Measurements from ENCODE around the gene MYO16.

MYO16 gene

DNA sequence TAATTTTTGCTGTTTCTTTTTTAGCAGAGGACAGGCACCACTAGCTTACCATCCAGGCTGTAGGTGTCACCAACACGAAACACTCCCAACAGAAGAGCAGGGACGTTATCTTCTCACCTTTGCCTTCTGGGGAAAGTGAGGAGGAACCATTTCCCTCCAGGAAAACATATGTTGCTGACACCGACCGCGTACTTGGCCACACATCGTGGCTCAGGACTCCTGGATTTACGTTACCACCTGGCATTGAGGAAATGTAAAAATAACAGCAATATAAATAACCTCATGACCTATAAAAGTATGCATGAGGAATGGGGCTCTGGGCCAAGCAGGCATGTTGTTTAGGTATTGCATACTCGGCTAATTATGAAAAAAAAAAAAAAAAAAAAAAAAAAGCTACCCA, 525.1 kb downstream of the MYO16 start:
- no peak for DNase-seq (ENCODE audit: low spot score)

DNA sequence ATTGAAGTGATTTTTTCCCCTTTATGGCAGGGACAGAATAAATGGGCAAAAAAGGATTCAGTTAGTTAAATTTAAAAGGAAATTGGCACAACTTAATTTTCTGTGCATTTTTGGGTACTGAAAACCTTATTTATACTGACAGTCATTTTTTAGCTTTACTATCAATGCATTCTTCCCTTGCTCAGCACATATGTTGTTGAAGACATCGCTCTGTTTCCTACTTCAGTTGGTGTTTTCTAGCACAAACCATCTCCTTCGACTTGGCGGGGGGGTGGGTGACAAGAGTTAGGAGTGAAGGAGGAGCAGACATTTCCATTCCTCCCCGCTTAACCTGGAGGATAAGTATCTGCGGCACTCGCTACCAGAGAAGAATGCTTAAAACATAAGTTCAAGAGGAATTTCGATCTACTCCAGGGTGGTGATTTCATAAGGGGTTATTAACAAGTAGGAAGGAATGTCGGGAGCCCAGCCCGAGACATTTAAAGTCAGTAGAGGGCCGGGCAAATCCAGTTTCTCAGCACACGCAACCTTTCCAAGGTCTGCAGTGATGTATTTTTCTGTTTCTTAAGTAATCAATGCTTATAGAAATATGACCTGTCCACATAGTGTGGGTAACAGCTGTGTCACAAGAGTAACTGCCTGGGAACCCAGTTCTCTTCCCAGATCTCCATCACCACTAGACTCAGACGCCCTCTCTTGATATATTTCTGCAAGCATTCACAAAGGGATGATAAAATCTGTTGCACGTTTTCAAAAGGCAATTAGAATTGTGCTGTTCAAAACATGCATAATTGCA, 525.8 kb downstream of the MYO16 start:
- no peak for DNase-seq (ENCODE audit: low spot score)

DNA sequence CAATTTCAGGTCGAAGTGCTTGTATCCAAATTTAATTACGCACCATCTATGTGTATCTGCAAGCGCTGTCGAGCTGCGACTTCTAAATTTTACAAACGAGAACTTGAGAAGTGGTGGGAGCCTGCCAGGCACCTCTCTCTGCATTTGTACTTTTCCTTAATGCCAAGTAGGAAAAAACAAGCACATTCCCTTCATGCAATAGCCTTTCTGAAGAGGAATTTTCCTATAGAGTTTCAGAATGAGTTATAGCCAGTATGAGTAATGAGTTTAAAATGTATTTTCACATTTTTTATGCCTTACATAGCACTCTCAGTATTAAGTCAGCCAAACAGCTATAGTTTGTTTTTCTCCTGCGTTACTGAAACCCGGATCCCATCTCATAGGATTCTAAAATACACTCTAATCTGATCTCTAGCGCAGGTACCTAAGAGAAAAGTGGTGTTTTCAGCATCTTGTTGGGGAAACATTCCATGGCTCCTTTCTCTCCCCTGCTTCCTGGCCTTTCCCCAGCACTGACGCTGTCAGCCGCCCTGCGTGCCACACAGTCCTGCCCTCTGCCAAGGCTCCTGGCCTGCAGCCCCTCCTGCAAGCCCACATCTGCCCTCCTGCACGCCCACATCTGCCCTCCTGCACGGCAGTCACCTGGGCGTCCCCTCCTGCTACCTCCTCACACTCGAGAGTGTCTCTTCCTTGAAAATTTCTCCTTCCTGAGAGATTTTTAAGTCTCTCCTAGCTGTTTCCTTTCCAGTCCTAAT, 526.9 kb downstream of the MYO16 start:
- no peak for DNase-seq (ENCODE audit: low spot score)

DNA sequence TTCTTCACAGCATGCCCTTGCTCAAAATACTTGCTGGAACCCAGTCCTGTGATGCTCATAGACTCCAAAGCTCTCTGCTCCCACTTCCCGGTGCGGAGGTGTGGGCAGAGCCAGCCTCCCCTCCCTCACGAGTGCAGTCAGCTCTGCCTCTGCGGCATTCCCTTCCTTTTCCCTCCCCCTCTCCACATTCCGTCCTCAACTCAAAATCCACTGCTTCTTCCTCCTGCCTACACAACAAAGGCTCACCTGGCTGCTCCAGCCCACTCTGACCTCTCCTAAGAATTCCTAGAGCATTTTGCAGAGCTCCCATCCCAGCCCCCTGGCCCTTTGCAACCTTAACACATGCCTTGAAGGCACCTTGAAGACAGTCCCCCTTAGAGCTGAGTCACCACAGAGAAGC, 527.9 kb downstream of the MYO16 start:
- no peak for DNase-seq (ENCODE audit: low spot score)

DNA sequence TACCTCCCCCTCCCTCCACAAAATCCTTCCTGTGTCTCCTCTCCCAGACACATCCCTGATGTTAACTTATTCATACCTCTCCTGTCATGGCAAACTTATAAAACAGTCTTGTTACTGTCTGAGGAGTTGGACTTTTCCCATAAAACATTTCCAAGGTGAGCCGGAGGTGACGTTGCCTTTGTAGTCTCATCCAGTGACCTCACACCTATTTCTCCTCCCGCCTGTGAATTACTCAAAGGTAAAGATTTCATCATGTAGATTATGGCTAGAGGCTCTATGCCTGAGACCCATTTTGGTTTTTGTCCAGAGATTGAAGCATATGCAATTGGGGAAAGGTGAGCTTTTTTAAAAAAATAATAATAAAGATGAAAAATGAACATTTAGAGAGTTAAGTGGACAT, 529.0 kb downstream of the MYO16 start:
- no peak for DNase-seq (ENCODE audit: low spot score)

DNA sequence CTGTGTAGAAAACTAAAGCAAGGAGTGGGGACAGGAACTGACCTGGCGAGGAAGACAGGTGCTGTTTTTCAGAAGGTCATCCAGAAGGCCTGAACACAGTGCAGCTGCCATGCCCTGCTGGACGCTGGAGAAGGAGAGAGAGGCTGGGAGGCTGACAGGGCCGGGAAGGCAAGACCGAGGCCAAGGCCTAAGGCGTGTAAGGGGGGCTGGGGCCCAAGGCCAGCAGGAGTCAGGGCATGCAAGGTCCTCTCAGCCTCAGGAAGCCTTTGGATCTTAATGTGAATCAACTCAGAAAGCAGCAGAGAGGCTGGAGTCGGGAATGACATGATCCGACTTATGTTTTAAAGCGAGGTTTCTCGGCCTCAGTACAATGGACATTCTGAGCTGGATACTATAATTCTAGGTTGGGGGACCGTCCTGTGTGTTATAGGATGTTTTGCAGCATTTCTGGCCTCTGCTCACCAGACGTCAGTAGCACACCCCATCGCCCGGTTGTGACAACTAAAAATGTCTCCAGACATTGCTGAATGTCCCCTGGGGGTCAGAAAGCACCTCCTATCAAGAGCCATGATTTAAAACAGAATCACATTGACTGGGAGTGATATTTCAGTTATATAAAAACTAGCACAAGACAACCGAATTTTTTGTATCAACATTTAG, 530.4 kb downstream of the MYO16 start:
- DNase-seq (ENCODE audit: low spot score) = no peak

DNA sequence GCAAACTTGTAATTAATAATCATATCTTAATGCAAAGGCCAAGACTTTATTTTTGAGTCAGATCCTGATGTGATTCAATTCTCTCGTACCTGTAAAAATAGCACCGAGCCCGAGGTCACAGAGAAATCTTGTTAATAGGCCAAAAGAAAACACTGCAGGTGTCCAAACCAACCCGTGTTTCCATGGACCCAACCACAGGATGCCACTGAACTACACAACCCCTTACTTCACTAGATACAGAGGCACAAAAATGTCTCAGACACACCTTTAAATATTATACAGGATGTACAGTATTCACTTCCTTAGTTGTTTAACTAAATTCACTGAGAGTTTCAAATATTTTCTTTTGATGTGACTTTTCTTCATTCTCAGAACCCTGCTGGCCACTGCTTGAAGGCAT, 530.9 kb downstream of the MYO16 start:
- no peak for DNase-seq (ENCODE audit: low spot score)

DNA sequence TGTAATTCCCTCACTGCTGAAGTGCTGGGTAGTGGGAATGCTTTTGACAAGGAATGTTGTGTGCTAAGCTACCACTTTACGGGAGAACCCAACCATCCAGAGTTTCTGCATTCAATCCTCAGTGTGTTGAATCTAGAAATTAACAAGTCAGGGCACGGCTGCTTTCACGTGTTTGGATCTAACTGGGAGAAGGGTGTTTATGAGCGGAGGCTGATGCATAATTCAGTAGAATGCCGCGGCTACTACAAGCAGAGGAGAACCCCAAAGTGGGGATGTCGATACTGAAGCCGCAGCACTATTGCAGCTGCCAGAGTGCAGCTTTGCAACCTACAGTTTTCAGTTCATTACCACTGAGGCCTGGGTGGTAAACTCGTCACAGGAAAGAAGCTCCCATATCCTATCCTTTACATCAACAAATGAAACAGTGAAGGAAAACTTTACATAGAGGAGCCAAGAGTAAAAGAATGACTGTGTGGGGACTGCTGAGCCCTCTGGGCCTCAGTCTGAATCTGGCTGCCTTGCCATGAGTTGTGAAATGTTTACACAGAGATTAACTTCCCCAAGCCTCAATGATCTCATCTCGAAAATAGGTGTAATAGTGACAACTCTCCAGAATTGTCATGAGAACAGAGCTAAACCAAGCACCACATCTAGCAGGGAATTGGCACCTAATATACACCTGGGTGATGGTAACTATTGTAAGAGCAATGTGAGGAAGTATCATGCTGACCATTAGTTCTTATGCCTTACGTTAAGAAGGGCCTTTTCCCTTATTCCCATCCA, 531.7 kb downstream of the MYO16 start:
- no peak for DNase-seq (ENCODE audit: low spot score)

DNA sequence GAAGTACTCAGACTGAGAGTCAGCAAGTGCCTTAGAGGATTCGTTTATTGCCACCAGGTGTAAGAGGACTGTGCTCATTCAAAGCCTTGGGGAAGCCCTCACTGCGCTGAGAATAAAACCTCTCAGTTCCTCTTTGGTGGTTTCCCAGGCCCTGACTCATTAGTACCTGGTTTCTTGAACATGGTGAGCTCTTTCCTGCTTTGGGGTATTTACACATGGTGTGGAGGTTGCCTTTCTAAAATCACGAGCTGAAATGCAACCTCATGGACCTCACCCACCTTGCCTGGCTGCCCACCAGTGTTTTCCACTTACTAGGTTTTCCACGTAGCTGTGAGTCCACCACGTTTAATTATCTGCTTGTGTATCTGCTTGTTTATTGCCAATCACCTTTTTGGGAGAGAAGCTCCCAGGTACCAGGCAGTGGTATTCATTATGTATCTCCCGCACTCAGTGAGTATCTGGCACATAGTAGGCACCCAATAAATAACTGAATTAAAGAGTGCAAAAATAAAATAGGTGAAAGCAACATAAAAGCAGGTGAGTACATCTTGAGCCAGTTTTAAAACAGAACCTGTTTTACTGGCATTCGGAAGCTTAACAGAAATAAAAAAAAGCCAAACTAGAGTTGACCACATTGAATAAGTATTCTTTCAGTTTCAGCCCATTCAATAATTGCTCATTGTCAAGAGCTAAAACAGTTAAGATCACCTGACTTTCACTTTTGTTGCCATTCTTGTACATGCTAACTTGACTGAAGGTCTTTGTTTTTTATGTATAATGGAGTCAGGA, 533.0 kb downstream of the MYO16 start:
- DNase-seq (ENCODE audit: low spot score) = peak; percentile 1

DNA sequence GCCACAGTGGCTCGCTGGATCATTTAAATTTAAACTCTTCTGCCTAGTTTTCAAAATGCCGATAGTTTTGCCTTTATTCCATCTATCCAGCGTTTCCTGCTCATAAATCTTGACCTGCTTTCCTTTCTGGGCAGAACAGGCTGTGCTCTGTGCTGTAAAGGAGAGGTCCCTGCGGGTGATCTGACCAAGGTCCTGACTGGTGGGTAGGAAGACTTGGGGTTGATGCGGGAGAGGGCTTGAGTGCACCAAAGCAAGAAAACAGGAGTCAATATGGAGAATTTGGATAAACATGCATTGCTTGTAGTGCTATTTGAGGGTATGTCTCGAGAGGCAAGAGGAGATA, 533.6 kb downstream of the MYO16 start:
- no peak for DNase-seq (ENCODE audit: low spot score)

DNA sequence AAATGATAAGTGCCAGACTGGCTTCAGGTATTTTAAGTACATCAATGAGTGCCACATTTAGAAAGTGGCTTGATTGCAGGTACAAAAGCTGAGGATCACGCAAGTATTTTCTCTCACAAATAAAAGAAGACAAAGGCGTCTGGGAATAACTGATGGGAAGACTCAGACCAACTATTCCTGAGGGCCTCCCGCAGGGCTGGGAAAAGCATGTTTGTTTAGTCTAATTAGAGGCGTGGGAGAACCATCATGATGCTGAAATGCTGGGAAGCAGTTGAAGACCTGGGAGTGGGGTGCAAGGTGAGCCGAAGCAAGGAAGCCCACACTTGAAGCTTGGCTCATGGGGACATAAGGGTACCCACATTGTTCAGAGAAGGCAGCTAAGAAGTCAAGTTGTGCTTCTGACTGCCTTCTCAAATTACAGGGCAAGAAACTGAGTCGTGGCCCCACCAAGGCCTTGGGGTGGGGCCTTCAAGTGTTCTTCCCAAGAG, 536.0 kb downstream of the MYO16 start:
- DNase-seq (ENCODE audit: low spot score) = no peak

DNA sequence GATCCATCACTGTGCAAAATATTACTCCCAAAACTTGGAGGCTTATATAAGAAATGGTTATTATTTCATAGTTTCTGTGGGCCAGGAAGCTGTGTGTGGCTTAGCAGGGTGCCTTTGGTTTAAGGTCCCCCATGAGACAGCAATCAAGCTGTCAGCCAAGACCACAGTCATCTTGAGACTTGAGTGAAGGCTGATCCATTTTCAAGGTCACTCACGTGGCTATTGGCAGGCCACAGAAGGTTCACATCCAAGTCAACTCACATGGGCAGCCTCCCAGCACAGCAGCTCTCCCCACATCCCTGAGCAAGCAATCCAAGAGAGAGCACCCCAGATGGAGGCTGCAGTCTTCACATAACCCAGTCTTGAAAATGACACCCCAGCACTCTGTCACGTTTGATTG, 537.4 kb downstream of the MYO16 start:
- no peak for DNase-seq (ENCODE audit: low spot score)

DNA sequence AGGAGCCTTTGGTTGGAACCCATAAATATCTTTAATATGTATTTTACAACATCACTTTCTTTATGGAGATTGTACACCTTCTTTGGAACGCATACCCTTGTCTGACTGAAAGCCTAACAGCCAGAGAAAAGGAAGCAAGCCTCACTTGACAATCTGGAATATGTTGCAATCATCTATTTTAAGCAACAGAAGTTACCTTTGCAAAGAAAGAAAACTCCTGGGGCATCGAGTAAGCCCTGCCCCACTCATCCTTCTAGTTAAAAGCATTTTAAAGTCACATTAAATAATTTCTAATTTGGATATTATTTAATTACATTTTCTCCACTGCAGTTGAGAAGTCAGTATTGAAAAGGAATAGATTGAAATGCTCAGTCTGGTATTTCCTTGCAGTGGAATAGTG, 542.7 kb downstream of the MYO16 start:
- no peak for DNase-seq (ENCODE audit: low spot score)

DNA sequence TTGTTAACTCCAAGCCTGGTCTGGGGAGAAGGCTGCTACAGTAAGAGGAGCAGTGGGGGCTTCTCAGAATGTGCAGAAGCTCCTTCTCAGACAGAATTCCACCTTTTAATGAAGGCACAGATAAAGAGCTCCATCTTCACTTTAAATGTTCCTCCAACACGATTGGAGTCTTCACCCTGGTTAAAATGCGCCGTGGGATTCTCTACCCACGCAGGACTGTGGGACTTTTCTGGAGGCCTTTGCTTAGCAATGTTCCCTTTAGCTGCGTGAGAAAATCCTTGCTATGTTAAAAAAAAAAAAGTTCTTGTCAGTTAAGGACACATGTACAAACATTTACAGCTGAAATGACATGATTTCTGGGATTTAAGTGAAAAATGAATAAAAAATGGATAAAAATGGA, 546.3 kb downstream of the MYO16 start:
- DNase-seq (ENCODE audit: low spot score) = no peak

DNA sequence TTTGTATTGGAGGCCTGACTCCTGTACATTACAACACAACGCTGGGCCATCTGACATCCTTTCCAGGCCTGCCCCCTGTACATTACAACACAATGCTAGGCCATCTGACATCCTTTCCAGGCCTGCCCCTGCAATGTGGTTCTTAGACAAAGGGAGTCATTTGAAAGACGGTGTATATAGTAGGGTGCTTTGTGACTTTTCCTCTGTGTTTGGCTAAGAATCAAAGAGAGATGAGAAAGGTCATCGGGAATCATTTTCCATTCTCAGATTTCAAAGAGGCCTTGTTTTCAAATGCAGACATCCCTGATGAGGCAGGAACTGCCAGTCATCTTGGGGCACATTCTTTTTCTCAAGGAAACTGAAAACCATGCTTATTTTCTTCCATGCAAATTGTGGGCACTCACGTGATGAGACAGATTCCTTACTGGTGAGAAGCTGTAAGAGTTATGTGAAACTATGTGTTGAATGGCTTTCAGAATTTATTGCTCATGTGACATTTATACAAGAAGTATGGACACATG, 551.6 kb downstream of the MYO16 start:
- no peak for DNase-seq (ENCODE audit: low spot score)

DNA sequence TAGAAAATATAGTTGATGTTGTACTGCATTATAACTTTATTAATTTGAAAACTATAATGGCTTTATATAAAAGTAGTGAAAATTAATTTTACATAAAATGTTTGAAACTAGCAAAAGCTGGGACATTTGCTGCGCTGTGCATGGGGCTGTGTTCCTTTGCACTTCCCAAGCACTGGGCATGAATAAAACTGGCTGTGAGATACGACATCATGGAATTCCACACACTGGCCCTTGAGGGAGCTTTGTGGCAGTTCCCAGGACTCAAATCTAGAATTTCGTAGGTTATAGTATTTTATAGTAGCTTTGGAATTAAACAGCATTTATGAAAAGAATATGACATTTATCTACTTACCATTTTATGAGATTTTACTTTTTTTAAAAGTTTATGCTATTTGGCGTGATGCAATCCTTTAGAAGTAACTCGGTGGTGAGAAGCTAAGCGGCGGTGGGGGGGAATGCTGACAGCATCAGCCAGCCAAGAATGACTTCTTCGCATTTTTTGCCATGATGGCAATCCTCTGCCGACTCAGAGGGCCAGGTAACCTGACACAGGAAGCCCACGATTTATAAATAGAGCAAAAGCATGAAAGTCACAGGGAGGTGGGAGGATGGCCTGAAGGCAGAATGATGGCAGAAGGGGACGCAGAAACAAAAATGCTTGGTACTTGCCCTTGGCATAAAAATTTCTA, 553.5 kb downstream of the MYO16 start:
- DNase-seq (ENCODE audit: low spot score) = no peak

DNA sequence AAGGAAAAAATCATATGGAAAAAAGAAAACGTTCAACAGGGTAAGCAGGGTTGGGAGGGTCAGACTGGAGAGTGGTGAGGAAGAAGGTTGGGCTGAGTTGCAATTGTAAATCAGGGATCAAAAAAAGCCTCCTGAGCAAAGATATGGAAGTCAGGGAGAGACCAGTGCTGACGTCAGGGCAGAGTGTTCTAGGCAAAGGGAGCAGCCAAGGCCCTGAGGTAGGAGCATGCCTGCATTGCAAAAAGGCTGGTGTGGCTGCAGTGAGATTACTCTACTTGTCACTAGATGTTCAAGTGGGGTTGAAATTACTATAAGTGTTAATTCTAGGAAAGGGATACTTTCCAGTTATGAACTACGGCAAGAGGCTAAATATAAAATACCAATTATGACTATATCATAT, 562.0 kb downstream of the MYO16 start:
- DNase-seq (ENCODE audit: low spot score) = no peak

DNA sequence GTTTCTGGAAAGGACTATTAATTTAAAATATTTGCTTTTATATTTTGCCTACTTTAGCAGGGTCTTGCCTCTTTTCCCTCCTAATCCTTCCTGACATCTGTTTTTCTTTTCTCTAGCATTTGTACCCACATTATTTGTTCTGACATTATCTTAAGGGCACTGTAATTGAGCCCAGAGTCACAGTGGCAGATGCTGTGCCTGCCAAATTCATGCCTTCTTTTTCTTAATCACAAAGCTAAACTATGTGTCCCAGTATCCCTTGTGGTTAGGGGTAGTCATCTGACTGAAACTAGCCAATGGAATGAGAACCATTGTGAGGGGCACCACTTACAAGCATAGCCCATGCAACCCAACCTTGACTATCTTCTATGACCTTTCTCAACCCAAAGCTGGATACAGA, 562.9 kb downstream of the MYO16 start:
- DNase-seq (ENCODE audit: low spot score) = no peak

DNA sequence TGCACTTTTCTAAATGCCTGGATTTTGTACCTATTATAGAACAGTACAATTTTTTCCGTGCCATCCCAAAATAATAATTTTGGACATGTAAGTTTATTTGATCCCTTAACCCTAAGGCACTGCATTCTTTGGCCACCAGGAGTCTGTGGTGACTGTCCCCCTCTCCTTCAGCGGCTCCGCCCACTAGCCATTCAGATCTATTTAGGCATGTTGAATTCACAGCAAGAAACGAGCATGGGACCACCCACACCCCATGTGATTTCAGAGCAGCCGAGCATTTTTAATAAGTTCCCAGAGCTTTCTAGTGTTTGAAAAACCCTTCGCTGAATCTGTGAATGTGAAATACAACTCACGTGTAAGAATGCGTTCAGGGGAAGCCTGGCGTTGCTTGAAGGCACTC, 567.5 kb downstream of the MYO16 start:
- DNase-seq (ENCODE audit: low spot score) = no peak

DNA sequence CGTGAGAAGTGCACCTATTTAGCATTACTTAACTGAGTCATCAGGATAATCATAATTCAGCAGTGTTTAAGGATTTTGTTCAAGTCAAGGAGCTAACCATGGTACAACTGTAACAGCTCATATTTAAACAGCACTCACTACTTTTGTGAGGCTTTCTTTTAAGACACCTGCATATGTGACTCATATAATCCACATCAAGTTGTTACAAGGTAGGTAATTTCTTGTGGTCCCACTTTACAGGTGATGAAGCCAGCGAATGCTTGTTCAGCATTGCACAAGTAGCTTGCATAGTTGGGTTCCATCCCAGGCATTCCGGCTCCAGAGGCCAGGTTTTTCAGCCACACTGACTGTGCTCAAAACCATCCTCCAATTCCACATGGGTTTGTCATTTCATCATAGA, 569.2 kb downstream of the MYO16 start:
- no peak for DNase-seq (ENCODE audit: low spot score)

DNA sequence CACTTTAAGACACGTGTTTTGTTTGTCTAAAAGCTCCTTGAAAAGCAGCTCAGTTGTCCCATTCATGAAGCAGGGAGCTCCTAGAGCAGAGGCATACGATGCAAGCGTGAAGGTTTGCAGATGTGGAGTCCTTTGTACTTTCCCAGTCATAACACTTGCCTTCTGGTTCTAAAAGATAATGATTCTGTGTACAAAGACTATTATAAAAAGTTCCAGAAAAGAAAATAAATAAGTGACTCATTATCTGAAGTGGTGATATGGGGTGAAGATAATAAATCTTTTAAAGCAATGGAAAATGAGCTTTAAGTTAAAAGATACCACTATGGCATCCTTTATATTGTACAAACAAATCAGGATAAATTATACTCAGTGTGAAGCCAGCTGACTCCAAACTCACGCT, 569.9 kb downstream of the MYO16 start:
- DNase-seq (ENCODE audit: low spot score) = no peak
